WI38 (cell line): ENCODE measurements around the gene CITED4.

Experiments used
- H3K4me3 ChIP-seq: 2 replicates; pipeline ENCODE4 v1.5.1; 2011; ENCODE audit warnings: low read depth, mild to moderate bottlenecking, control low read depth, low read length
- CTCF ChIP-seq: IDR thresholded peaks from 2 replicates; pipeline ENCODE4 v1.5.1; 2012; ENCODE audit warnings: low read depth, mild to moderate bottlenecking, control low read depth, low read length

The CITED4 gene

GRCh38 chr1:40858856-40859416 is 3.2 kb downstream of the CITED4 start:
- no peak overlapping the region for H3K4me3 ChIP-seq
- TF ChIP-seq CTCF, result no peak

GRCh38 chr1:40857737-40858136 is 4.4 kb downstream of the CITED4 start:
- H3K4me3 ChIP-seq, result no peak overlapping the region
- TF ChIP-seq CTCF, result no peak

GRCh38 chr1:40856656-40857302 is 5.4 kb downstream of the CITED4 start:
- H3K4me3 ChIP-seq, result no peak overlapping the region
- TF ChIP-seq CTCF, result no peak

- TF ChIP-seq CTCF, result no peak
- no peak overlapping the region for H3K4me3 ChIP-seq
Observed at GRCh38 chr1:40856116-40856515, 6.0 kb downstream of the CITED4 start.

GRCh38 chr1:40855513-40855912 is 6.7 kb downstream of the CITED4 start:
- no peak overlapping the region for H3K4me3 ChIP-seq
- TF ChIP-seq CTCF, result 0 out of 2 replicates have a peak, but pooled peaks have one; percentile 18

- H3K4me3 ChIP-seq, result no peak overlapping the region
- TF ChIP-seq CTCF, result no peak
Observed at GRCh38 chr1:40853885-40854170, 8.3 kb downstream of the CITED4 start.

- H3K4me3 ChIP-seq, result no peak overlapping the region
- TF ChIP-seq CTCF, result no peak
Observed at GRCh38 chr1:40853113-40853884, 8.9 kb downstream of the CITED4 start.
